Measurements from ENCODE around the gene SYNRG.

DNA sequence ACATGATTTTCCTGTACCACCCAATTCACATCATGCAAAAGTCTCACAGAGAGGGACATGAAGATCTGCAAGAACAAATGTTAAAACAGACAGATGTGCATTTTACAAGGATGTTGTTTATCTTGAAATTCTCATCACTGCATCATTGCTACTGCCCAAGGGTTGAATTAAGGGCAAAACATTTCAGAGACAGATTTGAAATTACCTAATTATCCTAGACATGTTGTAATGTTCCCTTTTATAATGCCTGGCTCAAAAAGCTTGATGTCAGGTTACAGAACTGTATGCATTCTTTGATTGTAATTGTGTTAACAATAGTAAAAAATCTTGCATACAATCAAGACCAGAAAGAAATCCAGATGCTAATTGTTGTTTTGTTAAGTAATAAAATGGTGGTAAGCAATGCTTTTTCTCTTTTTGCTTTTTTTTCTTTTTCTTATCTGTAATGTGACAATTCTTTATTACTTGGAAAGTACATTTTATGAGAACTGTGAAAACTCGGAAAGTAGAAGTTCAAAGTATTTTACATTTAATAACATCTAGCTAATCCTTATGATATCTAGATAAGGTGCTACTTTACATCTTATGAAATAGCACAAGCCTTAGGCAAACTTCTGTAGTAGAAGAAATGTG, 123.2 kb downstream of the SYNRG start:
- TF ChIP-seq, protein P1, sequence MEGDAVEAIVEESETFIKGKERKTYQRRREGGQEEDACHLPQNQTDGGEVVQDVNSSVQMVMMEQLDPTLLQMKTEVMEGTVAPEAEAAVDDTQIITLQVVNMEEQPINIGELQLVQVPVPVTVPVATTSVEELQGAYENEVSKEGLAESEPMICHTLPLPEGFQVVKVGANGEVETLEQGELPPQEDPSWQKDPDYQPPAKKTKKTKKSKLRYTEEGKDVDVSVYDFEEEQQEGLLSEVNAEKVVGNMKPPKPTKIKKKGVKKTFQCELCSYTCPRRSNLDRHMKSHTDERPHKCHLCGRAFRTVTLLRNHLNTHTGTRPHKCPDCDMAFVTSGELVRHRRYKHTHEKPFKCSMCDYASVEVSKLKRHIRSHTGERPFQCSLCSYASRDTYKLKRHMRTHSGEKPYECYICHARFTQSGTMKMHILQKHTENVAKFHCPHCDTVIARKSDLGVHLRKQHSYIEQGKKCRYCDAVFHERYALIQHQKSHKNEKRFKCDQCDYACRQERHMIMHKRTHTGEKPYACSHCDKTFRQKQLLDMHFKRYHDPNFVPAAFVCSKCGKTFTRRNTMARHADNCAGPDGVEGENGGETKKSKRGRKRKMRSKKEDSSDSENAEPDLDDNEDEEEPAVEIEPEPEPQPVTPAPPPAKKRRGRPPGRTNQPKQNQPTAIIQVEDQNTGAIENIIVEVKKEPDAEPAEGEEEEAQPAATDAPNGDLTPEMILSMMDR (IDR thresholded peaks at IDR 0.05; ENCODE audit: low read depth, low read length, missing input control) = no peak
- TF ChIP-seq SP1 (IDR thresholded peaks at IDR 0.05) (no peak), TAF1 (conservative IDR thresholded peaks at IDR 0.05) (no peak), RAD21 (IDR thresholded peaks at IDR 0.05) (no peak), RXRA (IDR thresholded peaks at IDR 0.05) (no peak), YY1 (IDR thresholded peaks at IDR 0.05) (no peak)

All from liver (tissue), 3 donors.